ENCODE results near the gene AP3S2. TPM values are rescaled to one million over a fixed set of nuclear protein-coding genes. Genes with fewer than 3 reads are reported as not detected.

Gene AP3S2
- total and polyA plus RNA-seq, 4 donors, result 8.4 to 73.5 (median 25.9) TPM

GRCh38 chr15:89810837-89811236 lies 83.0 kb downstream of the AP3S2 start:
- TF ChIP-seq SP1 (IDR thresholded peaks at IDR 0.05) (no peak), NR2F2 (IDR thresholded peaks at IDR 0.05) (no peak), TAF1 (conservative IDR thresholded peaks at IDR 0.05) (no peak), EGR1 (IDR thresholded peaks at IDR 0.05; ENCODE audit: low read depth in 2 of 2) (no peak)
- H3K4me3 ChIP-seq (ENCODE audit: low read depth in 1 of 3, low read length in 3 of 3), result no peak overlapping the region
- no peaks in the 10 kb centered on the region for H3K27me3 ChIP-seq (ENCODE audit: control insufficient read depth in 4 of 4, insufficient read depth in 4 of 4, low read length in 3 of 4)
- H3K27ac ChIP-seq (ENCODE audit: low read depth in 1 of 2, low read length in 2 of 2), result no peak overlapping the region
- H3K9me3 ChIP-seq (ENCODE audit: control insufficient read depth in 4 of 4, low read length in 3 of 4), result no peaks in the 10 kb centered on the region
- 95% methylated on average over 7 of the region's 7 CpGs for WGBS
- DNase-seq (ENCODE audit: low spot score), result no peak
- H3K9ac ChIP-seq (ENCODE audit: low read depth in 1 of 2, low read length in 2 of 2), result no peak overlapping the region
- peaks cover 20 to 75% (median 57%) of the 10 kb centered on the region in 4 donors for H3K4me1 ChIP-seq (ENCODE audit: control insufficient read depth in 4 of 4, insufficient read depth in 4 of 4, low read length in 3 of 4)
- no peaks in the 10 kb centered on the region for H3K36me3 ChIP-seq (ENCODE audit: control insufficient read depth in 4 of 4, insufficient read depth in 3 of 4, low read depth in 1 of 4, low read length in 3 of 4)

- H3K27ac ChIP-seq (ENCODE audit: low read depth in 1 of 2, low read length in 2 of 2), result no peak overlapping the region
- H3K36me3 ChIP-seq (ENCODE audit: control insufficient read depth in 4 of 4, insufficient read depth in 3 of 4, low read depth in 1 of 4, low read length in 3 of 4), result no peaks in the 10 kb centered on the region
- no peak overlapping the region for H3K9ac ChIP-seq (ENCODE audit: low read depth in 1 of 2, low read length in 2 of 2)
- WGBS, result 91% methylated on average over 5 of the region's 5 CpGs
- no peaks in the 10 kb centered on the region for H3K27me3 ChIP-seq (ENCODE audit: control insufficient read depth in 4 of 4, insufficient read depth in 4 of 4, low read length in 3 of 4)
- no peak for DNase-seq (ENCODE audit: low spot score)
- no peaks in the 10 kb centered on the region for H3K9me3 ChIP-seq (ENCODE audit: control insufficient read depth in 4 of 4, low read length in 3 of 4)
- peaks cover 20 to 81% (median 62%) of the 10 kb centered on the region in 4 donors for H3K4me1 ChIP-seq (ENCODE audit: control insufficient read depth in 4 of 4, insufficient read depth in 4 of 4, low read length in 3 of 4)
- no peak overlapping the region for H3K4me3 ChIP-seq (ENCODE audit: low read depth in 1 of 3, low read length in 3 of 3)
- TF ChIP-seq, protein P1, sequence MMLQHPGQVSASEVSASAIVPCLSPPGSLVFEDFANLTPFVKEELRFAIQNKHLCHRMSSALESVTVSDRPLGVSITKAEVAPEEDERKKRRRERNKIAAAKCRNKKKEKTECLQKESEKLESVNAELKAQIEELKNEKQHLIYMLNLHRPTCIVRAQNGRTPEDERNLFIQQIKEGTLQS (IDR thresholded peaks at IDR 0.05), result no peak
- TF ChIP-seq GABPA (IDR thresholded peaks at IDR 0.05 in 1 of 2, conservative IDR thresholded peaks at IDR 0.05 in 1 of 2) (no peak), HNF4A (conservative IDR thresholded peaks at IDR 0.05) (no peak), NR2F2 (IDR thresholded peaks at IDR 0.05) (no peak), YY1 (IDR thresholded peaks at IDR 0.05) (no peak), SP1 (IDR thresholded peaks at IDR 0.05) (no peak), FOXA2 (IDR thresholded peaks at IDR 0.05) (no peak), RXRA (IDR thresholded peaks at IDR 0.05) (no peak), HNF4G (IDR thresholded peaks at IDR 0.05) (no peak), TAF1 (conservative IDR thresholded peaks at IDR 0.05) (no peak), JUND (IDR thresholded peaks at IDR 0.05) (no peak), RAD21 (IDR thresholded peaks at IDR 0.05) (no peak), REST (IDR thresholded peaks at IDR 0.05) (no peak), EGR1 (IDR thresholded peaks at IDR 0.05; ENCODE audit: low read depth in 2 of 2) (no peak)
- TF ChIP-seq, protein P2, sequence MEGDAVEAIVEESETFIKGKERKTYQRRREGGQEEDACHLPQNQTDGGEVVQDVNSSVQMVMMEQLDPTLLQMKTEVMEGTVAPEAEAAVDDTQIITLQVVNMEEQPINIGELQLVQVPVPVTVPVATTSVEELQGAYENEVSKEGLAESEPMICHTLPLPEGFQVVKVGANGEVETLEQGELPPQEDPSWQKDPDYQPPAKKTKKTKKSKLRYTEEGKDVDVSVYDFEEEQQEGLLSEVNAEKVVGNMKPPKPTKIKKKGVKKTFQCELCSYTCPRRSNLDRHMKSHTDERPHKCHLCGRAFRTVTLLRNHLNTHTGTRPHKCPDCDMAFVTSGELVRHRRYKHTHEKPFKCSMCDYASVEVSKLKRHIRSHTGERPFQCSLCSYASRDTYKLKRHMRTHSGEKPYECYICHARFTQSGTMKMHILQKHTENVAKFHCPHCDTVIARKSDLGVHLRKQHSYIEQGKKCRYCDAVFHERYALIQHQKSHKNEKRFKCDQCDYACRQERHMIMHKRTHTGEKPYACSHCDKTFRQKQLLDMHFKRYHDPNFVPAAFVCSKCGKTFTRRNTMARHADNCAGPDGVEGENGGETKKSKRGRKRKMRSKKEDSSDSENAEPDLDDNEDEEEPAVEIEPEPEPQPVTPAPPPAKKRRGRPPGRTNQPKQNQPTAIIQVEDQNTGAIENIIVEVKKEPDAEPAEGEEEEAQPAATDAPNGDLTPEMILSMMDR (IDR thresholded peaks at IDR 0.05; ENCODE audit: low read depth, low read length, missing input control), result no peak
- TF ChIP-seq, protein P3, sequence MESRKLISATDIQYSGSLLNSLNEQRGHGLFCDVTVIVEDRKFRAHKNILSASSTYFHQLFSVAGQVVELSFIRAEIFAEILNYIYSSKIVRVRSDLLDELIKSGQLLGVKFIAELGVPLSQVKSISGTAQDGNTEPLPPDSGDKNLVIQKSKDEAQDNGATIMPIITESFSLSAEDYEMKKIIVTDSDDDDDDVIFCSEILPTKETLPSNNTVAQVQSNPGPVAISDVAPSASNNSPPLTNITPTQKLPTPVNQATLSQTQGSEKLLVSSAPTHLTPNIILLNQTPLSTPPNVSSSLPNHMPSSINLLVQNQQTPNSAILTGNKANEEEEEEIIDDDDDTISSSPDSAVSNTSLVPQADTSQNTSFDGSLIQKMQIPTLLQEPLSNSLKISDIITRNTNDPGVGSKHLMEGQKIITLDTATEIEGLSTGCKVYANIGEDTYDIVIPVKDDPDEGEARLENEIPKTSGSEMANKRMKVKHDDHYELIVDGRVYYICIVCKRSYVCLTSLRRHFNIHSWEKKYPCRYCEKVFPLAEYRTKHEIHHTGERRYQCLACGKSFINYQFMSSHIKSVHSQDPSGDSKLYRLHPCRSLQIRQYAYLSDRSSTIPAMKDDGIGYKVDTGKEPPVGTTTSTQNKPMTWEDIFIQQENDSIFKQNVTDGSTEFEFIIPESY (IDR thresholded peaks at IDR 0.05), result no peak
- TF ChIP-seq, protein P4, sequence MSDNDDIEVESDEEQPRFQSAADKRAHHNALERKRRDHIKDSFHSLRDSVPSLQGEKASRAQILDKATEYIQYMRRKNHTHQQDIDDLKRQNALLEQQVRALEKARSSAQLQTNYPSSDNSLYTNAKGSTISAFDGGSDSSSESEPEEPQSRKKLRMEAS (IDR thresholded peaks at IDR 0.05), result no peak
Measured at GRCh38 chr15:89809787-89810148, 84.0 kb downstream of the AP3S2 start.
